ENCODE results near the gene AGAP1.

DNA sequence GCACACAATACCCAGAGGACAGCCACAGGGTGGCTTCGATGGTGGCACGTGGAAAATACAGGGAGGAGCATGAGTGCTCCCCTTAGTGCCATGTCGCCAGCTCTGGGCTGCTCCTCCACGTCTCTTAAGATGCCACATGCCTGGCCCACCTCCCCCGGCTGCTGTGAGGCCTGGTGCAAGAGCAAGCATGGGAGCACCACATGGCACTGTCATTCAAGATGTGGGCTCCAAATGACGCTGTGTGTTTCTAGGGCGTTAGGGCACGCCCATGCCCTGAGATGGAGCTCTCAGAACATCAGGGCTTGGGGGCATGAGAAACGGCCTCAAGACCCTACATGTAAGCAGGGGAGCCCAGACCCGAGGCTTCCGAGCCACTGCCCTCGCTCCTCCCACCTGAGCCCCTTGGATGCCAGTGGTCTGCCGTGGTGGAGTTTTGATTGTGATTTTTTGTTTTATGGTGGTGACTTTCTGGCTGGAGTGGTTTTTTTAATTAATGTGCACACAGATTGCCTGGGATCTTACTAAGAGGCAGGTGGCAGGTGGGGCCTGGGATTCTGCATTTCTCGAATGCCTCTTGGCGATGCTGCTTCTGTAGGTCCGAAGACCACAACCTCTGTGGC lies 435.0 kb downstream of the AGAP1 start:
- no peak for TF ChIP-seq POLR2A (IDR thresholded peaks at IDR 0.05; ENCODE audit: low read depth, low read length)
- TF ChIP-seq TAF1 (IDR thresholded peaks at IDR 0.05; ENCODE audit: borderline replicate concordance, low read depth, low read length) = no peak
- no peak for TF ChIP-seq POLR2AphosphoS5 (IDR thresholded peaks at IDR 0.05; ENCODE audit: low read depth, low read length)

All from GM12892 (cell line).